GM21737 (cell line): ENCODE data around the gene RORB.

Experiments
- ATAC-seq: cut with Tn5 transposase; IDR thresholded peaks from one replicate; pipeline ENCODE4 v1.9.1; 2021; ENCODE audit warnings: mild to moderate bottlenecking, moderate library complexity; ENCODE audit not compliant: unreplicated experiment

The RORB gene

GRCh38 chr9:74696520-74696919 is 199.4 kb downstream of the RORB start:
- no peak for ATAC-seq

- ATAC-seq: no peak
Measured at GRCh38 chr9:74697535-74697934, 200.4 kb downstream of the RORB start.

- no peak for ATAC-seq
Measured at GRCh38 chr9:74711341-74711740, 214.2 kb downstream of the RORB start.

- ATAC-seq: no peak
Measured at GRCh38 chr9:74718709-74719108, 221.6 kb downstream of the RORB start.

- ATAC-seq: no peak
Measured at GRCh38 chr9:74719306-74719705, 222.2 kb downstream of the RORB start.

GRCh38 chr9:74721696-74722660 is 224.8 kb downstream of the RORB start:
- no peak for ATAC-seq

- no peak for ATAC-seq
Measured at GRCh38 chr9:74724317-74724716, 227.2 kb downstream of the RORB start.

GRCh38 chr9:74726581-74726980 is 229.4 kb downstream of the RORB start:
- no peak for ATAC-seq

- ATAC-seq: no peak
Measured at GRCh38 chr9:74728176-74728575, 231.0 kb downstream of the RORB start.

- ATAC-seq: no peak
Measured at GRCh38 chr9:74729136-74729695, 232.1 kb downstream of the RORB start.

GRCh38 chr9:74735761-74736160 is 238.6 kb downstream of the RORB start:
- no peak for ATAC-seq

- no peak for ATAC-seq
Measured at GRCh38 chr9:74736646-74737045, 239.5 kb downstream of the RORB start.

- ATAC-seq: no peak
Measured at GRCh38 chr9:74742191-74742790, 245.2 kb downstream of the RORB start.
